Measurements from ENCODE around the gene IQCE.

The IQCE gene

GRCh38 chr7:2521341-2521745 lies 37.4 kb upstream of the IQCE start:
- TF ChIP-seq CTCF (IDR thresholded peaks at IDR 0.05; ENCODE audit: control extremely low read depth, extremely low read depth, low read depth, missing control alignments), result no peak
- no peak for DNase-seq (ENCODE audit: extremely low spot score)
- ChIA-PET CTCF (no interaction called here), POLR2A (interaction anchor here (0.6 kb wide), 1 partner anchor 477 kb away, joined by 6 read pairs; no protein-coding TSS in a partner anchor)

- ChIA-PET CTCF (interaction anchor here (0.9 to 1.0 kb wide), 2 partner anchors 23 to 53 kb away, joined by 3 to 4 read pairs; no protein-coding TSS in a partner anchor), POLR2A (interaction anchor here (0.6 kb wide), 1 partner anchor 476 kb away, joined by 6 read pairs; no protein-coding TSS in a partner anchor)
- DNase-seq (ENCODE audit: extremely low spot score), result no peak
- TF ChIP-seq CTCF (IDR thresholded peaks at IDR 0.05; ENCODE audit: control extremely low read depth, extremely low read depth, low read depth, missing control alignments), result no peak
Measured at GRCh38 chr7:2521952-2522591, 36.7 kb upstream of the IQCE start.

GRCh38 chr7:2522780-2523433 lies 35.9 kb upstream of the IQCE start:
- ChIA-PET POLR2A (no interaction called here), CTCF (interaction anchor here (0.9 to 1.0 kb wide), 2 partner anchors 24 to 54 kb away, joined by 3 to 4 read pairs; no protein-coding TSS in a partner anchor)
- DNase-seq (ENCODE audit: extremely low spot score), result no peak
- TF ChIP-seq CTCF (IDR thresholded peaks at IDR 0.05; ENCODE audit: control extremely low read depth, extremely low read depth, low read depth, missing control alignments), result no peak

- no peak for TF ChIP-seq CTCF (IDR thresholded peaks at IDR 0.05; ENCODE audit: control extremely low read depth, extremely low read depth, low read depth, missing control alignments)
- POLR2A ChIA-PET, result no interaction called here
- CTCF ChIA-PET, result no interaction called here
- no peak for DNase-seq (ENCODE audit: extremely low spot score)
Measured at GRCh38 chr7:2523461-2523936, 35.3 kb upstream of the IQCE start.

GRCh38 chr7:2523941-2524807 lies 34.6 kb upstream of the IQCE start:
- no peak for TF ChIP-seq CTCF (IDR thresholded peaks at IDR 0.05; ENCODE audit: control extremely low read depth, extremely low read depth, low read depth, missing control alignments)
- ChIA-PET CTCF (no interaction called here), POLR2A (no interaction called here)
- DNase-seq (ENCODE audit: extremely low spot score), result no peak
